H1 (cell line): Measurements from ENCODE around the gene ENTR1.

Experiments
- ASH2L ChIP-seq: fragments of 200-600, 300-600 bp; sonication (generic); IDR thresholded peaks from one replicate; pipeline ENCODE4 v1.7.1; 2017; ENCODE audit warnings: low read length
- CREB1 ChIP-seq: IDR thresholded peaks from 2 replicates; pipeline ENCODE4 v1.6.1; 2012; ENCODE audit warnings: inconsistent platforms
- EP300 ChIP-seq, 2 experiments: IDR thresholded peaks; 1 replicate in 1 of 2; 2 replicates in 1 of 2; pipeline ENCODE4 v1.6.1; 2011 to 2012; ENCODE audit warnings: low read depth in 2 of 2, low read length in 2 of 2, mild to moderate bottlenecking in 2 of 2, borderline replicate concordance in 1 of 2, inconsistent platforms in 1 of 2, moderate library complexity in 1 of 2
- EZH2 ChIP-seq: fragments of 200-600 bp; sonication (generic); IDR thresholded peaks from 2 replicates; pipeline ENCODE4 v1.7.1; 2012; ENCODE audit warnings: low read depth, mild to moderate bottlenecking, moderate library complexity, low read length, inconsistent platforms; ENCODE audit not compliant: severe bottlenecking
- JUND ChIP-seq: IDR thresholded peaks from 2 replicates; pipeline ENCODE4 v1.6.1; 2011; ENCODE audit warnings: mild to moderate bottlenecking, improper control_type of control experiment, low read length
- MAX ChIP-seq: IDR thresholded peaks from 2 replicates; pipeline ENCODE4 v1.6.1; 2012; ENCODE audit warnings: inconsistent platforms
- NANOG ChIP-seq: IDR thresholded peaks from 2 replicates; pipeline ENCODE4 v1.6.1; 2011; ENCODE audit warnings: low read length, low read depth, mild to moderate bottlenecking, inconsistent platforms; ENCODE audit not compliant: insufficient read depth, poor library complexity, severe bottlenecking
- POLR2AphosphoS5 ChIP-seq: IDR thresholded peaks from 2 replicates; pipeline ENCODE4 v1.6.1; 2011; ENCODE audit warnings: low read depth, low read length
- SIN3A ChIP-seq, 2 experiments: IDR thresholded peaks in 1 of 2; conservative IDR thresholded peaks in 1 of 2; 2 replicates each; pipeline ENCODE4 v1.6.1; 2011 to 2012; ENCODE audit warnings: low read length in 2 of 2, improper control_type of control experiment in 1 of 2, low read depth in 1 of 2, mild to moderate bottlenecking in 1 of 2
- SP1 ChIP-seq: IDR thresholded peaks from 2 replicates; pipeline ENCODE4 v1.6.1; 2011; ENCODE audit warnings: low read depth, low read length
- SRF ChIP-seq: IDR thresholded peaks from 2 replicates; pipeline ENCODE4 v1.6.1; 2011; ENCODE audit warnings: mild to moderate bottlenecking, low read depth, low read length, moderate library complexity
- TCF12 ChIP-seq: IDR thresholded peaks from 2 replicates; pipeline ENCODE4 v1.6.1; 2011; ENCODE audit warnings: low read depth, mild to moderate bottlenecking, low read length
- USF2 ChIP-seq: IDR thresholded peaks from 2 replicates; pipeline ENCODE4 v1.6.1; 2011; ENCODE audit warnings: low read length, improper control_type of control experiment
- TF ChIP-seq, protein P1 (sequence below), 3 experiments: IDR thresholded peaks; 1 replicate in 2 of 3; 2 replicates in 1 of 3; pipeline versions ENCODE4 v1.5.1 to v1.6.1; 2011; ENCODE audit warnings: low read length in 3 of 3, mild to moderate bottlenecking in 3 of 3, inconsistent platforms in 2 of 3, low read depth in 1 of 3, moderate library complexity in 1 of 3; ENCODE audit not compliant: insufficient read depth in 1 of 3; ENCODE audit errors: control extremely low read depth in 1 of 3

- TF ChIP-seq EP300 (IDR thresholded peaks at IDR 0.05; ENCODE audit: borderline replicate concordance in 1 of 2, low read depth in 2 of 2, low read length in 2 of 2) = no peak
- no peak for TF ChIP-seq SIN3A (conservative IDR thresholded peaks at IDR 0.05 in 1 of 2, IDR thresholded peaks at IDR 0.05 in 1 of 2; ENCODE audit: low read depth in 1 of 2, low read length in 2 of 2)
- TF ChIP-seq SP1 = no peak
- TF ChIP-seq, protein P1, sequence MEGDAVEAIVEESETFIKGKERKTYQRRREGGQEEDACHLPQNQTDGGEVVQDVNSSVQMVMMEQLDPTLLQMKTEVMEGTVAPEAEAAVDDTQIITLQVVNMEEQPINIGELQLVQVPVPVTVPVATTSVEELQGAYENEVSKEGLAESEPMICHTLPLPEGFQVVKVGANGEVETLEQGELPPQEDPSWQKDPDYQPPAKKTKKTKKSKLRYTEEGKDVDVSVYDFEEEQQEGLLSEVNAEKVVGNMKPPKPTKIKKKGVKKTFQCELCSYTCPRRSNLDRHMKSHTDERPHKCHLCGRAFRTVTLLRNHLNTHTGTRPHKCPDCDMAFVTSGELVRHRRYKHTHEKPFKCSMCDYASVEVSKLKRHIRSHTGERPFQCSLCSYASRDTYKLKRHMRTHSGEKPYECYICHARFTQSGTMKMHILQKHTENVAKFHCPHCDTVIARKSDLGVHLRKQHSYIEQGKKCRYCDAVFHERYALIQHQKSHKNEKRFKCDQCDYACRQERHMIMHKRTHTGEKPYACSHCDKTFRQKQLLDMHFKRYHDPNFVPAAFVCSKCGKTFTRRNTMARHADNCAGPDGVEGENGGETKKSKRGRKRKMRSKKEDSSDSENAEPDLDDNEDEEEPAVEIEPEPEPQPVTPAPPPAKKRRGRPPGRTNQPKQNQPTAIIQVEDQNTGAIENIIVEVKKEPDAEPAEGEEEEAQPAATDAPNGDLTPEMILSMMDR (IDR thresholded peaks at IDR 0.05; ENCODE audit: control extremely low read depth in 1 of 3, insufficient read depth in 1 of 3, low read depth in 1 of 3, low read length in 3 of 3) = no peak
- no peak for TF ChIP-seq JUND
- no peak for TF ChIP-seq NANOG
- TF ChIP-seq TCF12 = no peak
- no peak for TF ChIP-seq CREB1
- no peak for TF ChIP-seq ASH2L
- TF ChIP-seq SRF = no peak
- no peak for TF ChIP-seq EZH2
- TF ChIP-seq POLR2AphosphoS5 = 0 out of 2 replicates have a peak, but pooled peaks have one; percentile 10
- TF ChIP-seq USF2 = no peak
- no peak for TF ChIP-seq MAX
Measured at GRCh38 chr9:136395020-136395340, 15.4 kb downstream of the ENTR1 start.
